H1 (cell line): ENCODE measurements around the gene FOXM1. TPM values are rescaled to one million over a fixed set of nuclear protein-coding genes. Genes with fewer than 3 reads are reported as not detected.

ENCODE experiments used
- CTCF ChIA-PET: fragments of 300-600 bp; sonication (Branson Sonifier 250); formaldehyde crosslinking; loops from one replicate; lab custom pipeline; 2021; ENCODE audit not compliant: partially characterized antibody; lab: Charles Lee
- POLR2A ChIA-PET: fragments of 300-600 bp; sonication (Branson Sonifier 250); formaldehyde crosslinking; loops from one replicate; lab custom pipeline; 2021; ENCODE audit warnings: inconsistent platforms; ENCODE audit not compliant: partially characterized antibody; lab: Charles Lee
- DNase-seq, 2 experiments: peaks; one replicate each; pipeline versions ENCODE4 v3.0.0 to v3.0.0-alpha.2; 2010 to 2022; ENCODE audit warnings: low spot score in 2 of 2, low read depth in 1 of 2, mixed read lengths in 1 of 2
- FAIRE-seq: peaks from 2 replicates; lab custom pipeline; 2011; peaks lifted over from hg19 to GRCh38; lab: Jason Lieb, UNC
- H2AFZ ChIP-seq: 2 replicates; pipeline ENCODE4 v1.8.1; 2012; ENCODE audit warnings: low read length, inconsistent platforms
- H2AK5ac ChIP-seq: 2 replicates; pipeline ENCODE4 v1.6.1; 2013; ENCODE audit warnings: low read depth, low read length
- H2BK120ac ChIP-seq: replicated peaks from 2 replicates; pipeline ENCODE3; 2013; ENCODE audit warnings: low read depth, low read length, inconsistent platforms
- H2BK12ac ChIP-seq: 2 replicates; pipeline ENCODE4 v1.6.1; 2013; ENCODE audit warnings: low read depth, low read length
- H2BK15ac ChIP-seq: 2 replicates; pipeline ENCODE4 v1.6.1; 2013; ENCODE audit warnings: low read length
- H2BK20ac ChIP-seq: 2 replicates; pipeline ENCODE4 v1.6.1; 2013; ENCODE audit warnings: low read length
- H2BK5ac ChIP-seq: 2 replicates; pipeline ENCODE4 v1.6.1; 2013; ENCODE audit warnings: low read depth, low read length
- H3K14ac ChIP-seq: 2 replicates; pipeline ENCODE4 v1.6.1; 2013; ENCODE audit warnings: inconsistent platforms; ENCODE audit not compliant: insufficient read length
- H3K18ac ChIP-seq: 2 replicates; pipeline ENCODE4 v1.6.1; 2013; ENCODE audit warnings: low read length; ENCODE audit errors: extremely low read depth
- H3K23ac ChIP-seq: 2 replicates; pipeline ENCODE4 v1.6.1; 2013; ENCODE audit warnings: inconsistent platforms; ENCODE audit not compliant: insufficient read length
- H3K23me2 ChIP-seq: 2 replicates; pipeline ENCODE4 v1.6.1; 2013; ENCODE audit warnings: low read depth, low read length
- H3K27ac ChIP-seq: 2 replicates; pipeline ENCODE4 v1.6.1; 2011; ENCODE audit warnings: low read depth, low read length, inconsistent platforms
- H3K27me3 ChIP-seq, 4 experiments: replicated peaks in 1 of 4; 1 replicate in 1 of 4; 2 replicates in 3 of 4; pipeline versions ENCODE4 v1.6.1 to v1.8.1; 2011 to 2013; ENCODE audit warnings: low read length in 3 of 4, mild to moderate bottlenecking in 3 of 4, inconsistent platforms in 2 of 4, mixed read lengths in 2 of 4, moderate library complexity in 1 of 4; ENCODE audit not compliant: control insufficient read depth in 3 of 4, insufficient read depth in 3 of 4; ENCODE audit errors: extremely low read depth in 1 of 4
- H3K36me3 ChIP-seq, 4 experiments: 2 replicates each; pipeline versions ENCODE4 v1.6.1 to v1.8.1; 2011 to 2013; ENCODE audit warnings: mild to moderate bottlenecking in 4 of 4, low read length in 3 of 4, moderate library complexity in 2 of 4, control low read depth in 1 of 4, inconsistent platforms in 1 of 4; ENCODE audit not compliant: insufficient read depth in 4 of 4, control insufficient read depth in 2 of 4
- H3K4ac ChIP-seq: replicated peaks from 2 replicates; pipeline ENCODE3; 2013; ENCODE audit warnings: low read length, low read depth, mixed read lengths, inconsistent platforms; ENCODE audit not compliant: insufficient read length
- H3K4me1 ChIP-seq, 4 experiments: replicated peaks in 1 of 4; 1 replicate in 1 of 4; 2 replicates in 3 of 4; pipeline versions ENCODE4 v1.6.1 to v1.8.1; 2011 to 2013; ENCODE audit warnings: low read length in 3 of 4, inconsistent platforms in 2 of 4, mixed read lengths in 1 of 4; ENCODE audit not compliant: insufficient read depth in 4 of 4, control insufficient read depth in 3 of 4
- H3K4me2 ChIP-seq, 2 experiments: 2 replicates each; pipeline versions ENCODE4 v1.6.1 to v1.8.1; 2011 to 2013; ENCODE audit warnings: low read depth in 2 of 2, low read length in 2 of 2, control low read depth in 1 of 2, inconsistent platforms in 1 of 2, mild to moderate bottlenecking in 1 of 2; ENCODE audit not compliant: insufficient read depth in 1 of 2
- H3K4me3 ChIP-seq, 4 experiments: fragments of 200-600, 300-600 bp in 1 of 4; sonication (generic), shearing (Covaris generic), sonication (Bioruptor Twin) in 1 of 4; 2 replicates each; pipeline versions ENCODE4 v1.5.1 to v1.8.1; 2011 to 2016; ENCODE audit warnings: low read length in 4 of 4, low read depth in 3 of 4, control low read depth in 2 of 4, inconsistent platforms in 2 of 4, mild to moderate bottlenecking in 2 of 4, mixed read lengths in 1 of 4, moderate library complexity in 1 of 4; ENCODE audit not compliant: insufficient read depth in 2 of 4; ENCODE audit errors: extremely low read depth in 1 of 4
- H3K56ac ChIP-seq: replicated peaks from 2 replicates; pipeline ENCODE3; 2013; ENCODE audit warnings: low read depth, mild to moderate bottlenecking, mixed read lengths, low read length, inconsistent platforms; ENCODE audit not compliant: insufficient read length
- H3K79me1 ChIP-seq: 2 replicates; pipeline ENCODE4 v1.6.1; 2013; ENCODE audit warnings: low read depth, low read length, control low read depth
- H3K79me2 ChIP-seq, 2 experiments: 2 replicates each; pipeline versions ENCODE4 v1.6.1 to v1.8.1; 2012 to 2013; ENCODE audit warnings: low read length in 2 of 2, mild to moderate bottlenecking in 2 of 2, inconsistent platforms in 1 of 2; ENCODE audit not compliant: insufficient read depth in 2 of 2, control insufficient read depth in 1 of 2
- H3K9ac ChIP-seq, 4 experiments: replicated peaks in 1 of 4; 1 replicate in 1 of 4; 2 replicates in 3 of 4; pipeline versions ENCODE4 v1.6.1 to v1.8.1; 2011 to 2013; ENCODE audit warnings: low read depth in 3 of 4, low read length in 3 of 4, control low read depth in 2 of 4, mild to moderate bottlenecking in 2 of 4, moderate library complexity in 2 of 4, inconsistent platforms in 1 of 4; ENCODE audit errors: extremely low read depth in 1 of 4
- H3K9me3 ChIP-seq, 2 experiments: 2 replicates each; pipeline versions ENCODE4 v1.6.1 to v1.8.1; 2012 to 2013; ENCODE audit warnings: mild to moderate bottlenecking in 2 of 2, moderate library complexity in 2 of 2, control low read depth in 1 of 2, inconsistent platforms in 1 of 2, low read depth in 1 of 2, low read length in 1 of 2, mixed read lengths in 1 of 2; ENCODE audit not compliant: insufficient read depth in 2 of 2
- H4K20me1 ChIP-seq, 2 experiments: replicated peaks in 1 of 2; 2 replicates each; pipeline versions ENCODE3 to v1.8.1; 2011 to 2013; ENCODE audit warnings: inconsistent platforms in 2 of 2, low read length in 2 of 2, mild to moderate bottlenecking in 1 of 2; ENCODE audit not compliant: insufficient read depth in 2 of 2, control insufficient read depth in 1 of 2
- H4K5ac ChIP-seq: 2 replicates; pipeline ENCODE4 v1.6.1; 2013; ENCODE audit warnings: low read length, low read depth, mixed read lengths, inconsistent platforms; ENCODE audit not compliant: insufficient read length
- H4K8ac ChIP-seq: 2 replicates; pipeline ENCODE4 v1.8.0; 2013; ENCODE audit warnings: mild to moderate bottlenecking, moderate library complexity, low read length, inconsistent platforms; ENCODE audit not compliant: insufficient read depth; ENCODE audit errors: extremely low read depth
- H4K91ac ChIP-seq: replicated peaks from 2 replicates; pipeline ENCODE3; 2013; ENCODE audit warnings: low read length, mixed read lengths, inconsistent platforms; ENCODE audit not compliant: insufficient read length
- ATF3 ChIP-seq: IDR thresholded peaks from 2 replicates; pipeline ENCODE4 v1.6.1; 2011; ENCODE audit warnings: low read depth, mild to moderate bottlenecking, low read length; ENCODE audit not compliant: insufficient read depth
- CTBP2 ChIP-seq: IDR thresholded peaks from 2 replicates; pipeline ENCODE4 v1.7.0; 2011; ENCODE audit warnings: borderline replicate concordance, mild to moderate bottlenecking, moderate library complexity, mixed read lengths, low read length; ENCODE audit not compliant: insufficient read depth, insufficient read length
- CTCF ChIP-seq, 3 experiments: IDR thresholded peaks; 1 replicate in 2 of 3; 2 replicates in 1 of 3; pipeline versions ENCODE4 v1.5.1 to v1.6.1; 2011; ENCODE audit warnings: low read length in 3 of 3, mild to moderate bottlenecking in 3 of 3, inconsistent platforms in 2 of 3, low read depth in 1 of 3, moderate library complexity in 1 of 3; ENCODE audit not compliant: insufficient read depth in 1 of 3; ENCODE audit errors: control extremely low read depth in 1 of 3
- GABPA ChIP-seq: IDR thresholded peaks from 2 replicates; pipeline ENCODE4 v1.6.1; 2011; ENCODE audit warnings: mild to moderate bottlenecking, low read length, moderate library complexity, borderline replicate concordance; ENCODE audit not compliant: insufficient read depth
- POLR2AphosphoS5 ChIP-seq: IDR thresholded peaks from 2 replicates; pipeline ENCODE4 v1.6.1; 2011; ENCODE audit warnings: low read depth, low read length
- RBBP5 ChIP-seq: IDR thresholded peaks from 2 replicates; pipeline ENCODE4 v1.7.1; 2012; ENCODE audit warnings: low read depth, mild to moderate bottlenecking, inconsistent platforms, low read length, moderate library complexity, borderline replicate concordance
- RNF2 ChIP-seq: fragments of 200-900, 300-1000 bp; sonication (generic); IDR thresholded peaks from 2 replicates; pipeline ENCODE4 v1.7.1; 2016; ENCODE audit warnings: borderline replicate concordance, low read depth, mild to moderate bottlenecking, antibody characterized with exemption, low read length; ENCODE audit not compliant: poor library complexity, severe bottlenecking; ENCODE audit errors: missing control alignments
- RXRA ChIP-seq: IDR thresholded peaks from 2 replicates; pipeline ENCODE4 v1.6.1; 2011; ENCODE audit warnings: low read depth, mild to moderate bottlenecking, low read length, moderate library complexity; ENCODE audit not compliant: insufficient read depth
- SRF ChIP-seq: IDR thresholded peaks from 2 replicates; pipeline ENCODE4 v1.6.1; 2011; ENCODE audit warnings: mild to moderate bottlenecking, low read depth, low read length, moderate library complexity
- WGBS, 2 experiments: shearing (Covaris generic) in 1 of 2; methylation state at CpG; one replicate each; pipeline versions ENCODE4 v1.1.6 to v1.1.7; 2013 to 2015; ENCODE audit warnings: low lambda C conversion rate in 2 of 2, mixed read lengths in 2 of 2, inconsistent platforms in 1 of 2, low coverage in 1 of 2, missing lambda C conversion rate in 1 of 2; ENCODE audit not compliant: insufficient replicate concordance in 2 of 2, insufficient coverage in 1 of 2, insufficient read length in 1 of 2; ENCODE audit errors: extremely low coverage in 1 of 2, missing lambda C conversion rate in 1 of 2; 5-methylcytosine and 5-hydroxymethylcytosine counted together
- polyA plus RNA-seq, 7 experiments: library from polyadenylated mRNA; depleted of rRNA in 3 of 7; stranded (reverse) in 5 of 7; unstranded in 2 of 7; fragments of >200 nt in 5 of 7; fragments of 200-250 nt in 2 of 7; gene quantifications; 1 replicate in 5 of 7; 2 replicates in 1 of 7; 4 replicates in 1 of 7; pipeline versions ENCODE4 v1.2.1 to v1.2.3, GENCODE V29; 2011 to 2013; ENCODE audit warnings: missing spikeins in 2 of 7, mixed read lengths in 2 of 7
- total RNA-seq: library from RNA; stranded (reverse); fragmentation: NEBNext Ultra II Directional; extraction: Animal tissue kit (Norgen Biotek cat#: 25700); gene quantifications from 2 replicates; pipeline ENCODE4 v1.2.1, GENCODE V29; 2021

Gene FOXM1
- total and polyA plus RNA-seq, 2 of the 8 experiments (the other 6 are each of a cell fraction or from before 2014, with no cell fraction given), result 58.1 to 121 TPM

GRCh38 chr12:2923057-2923456, 46.1 kb upstream of the FOXM1 start:
- Histone ChIP-seq H3K27ac (no peak overlapping the region), H2AK5ac (no peak overlapping the region; the same call in 1 of the 2 replicates), H2BK120ac (no peak overlapping the region), H4K8ac (no peak overlapping the region), H4K91ac (no peak overlapping the region), H2BK15ac (no peak overlapping the region), H3K4me1 (peaks cover 0 to 7% (median 2%) of the 10 kb centered on the region in 4 experiments; a peak in 5 of 7 replicates), H3K56ac (no peak overlapping the region), H3K27me3 (no peaks in the 10 kb centered on the region), H2AFZ (no peak overlapping the region), H3K23me2 (no peaks in the 10 kb centered on the region), H4K5ac (no peak overlapping the region), H3K23ac (no peak overlapping the region), H3K9me3 (no peaks in the 10 kb centered on the region), H2BK5ac (no peak overlapping the region), H3K14ac (no peak overlapping the region), H2BK20ac (no peak overlapping the region), H3K79me1 (no peaks in the 10 kb centered on the region; the same call in 1 of the 2 replicates), H3K4me2 (no peak overlapping the region), H2BK12ac (no peak overlapping the region), H3K79me2 (no peaks in the 10 kb centered on the region), H3K4me3 (no peak overlapping the region), H4K20me1 (no peaks in the 10 kb centered on the region), H3K4ac (no peak overlapping the region)
- no peak for DNase-seq
- WGBS, 2 experiments, result 96% methylated on average over 9 of the region's 9 CpGs; no CpG with 5 or more reads in 1 of the 2 experiments
- FAIRE-seq, result no peak
- TF ChIP-seq ATF3 (no peak), RNF2 (no peak), GABPA (no peak), RBBP5 (no peak), CTCF (IDR thresholded peaks at IDR 0.05; ENCODE audit: control extremely low read depth in 1 of 3, insufficient read depth in 1 of 3, low read depth in 1 of 3, low read length in 3 of 3) (no peak), POLR2AphosphoS5 (no peak), CTBP2 (no peak), RXRA (no peak), SRF (no peak)
- TF ChIP-seq, all 59 proteins: peak for 0
- H3K18ac ChIP-seq, result no peak overlapping the region
- ChIA-PET CTCF (interaction anchor here (0.7 to 3.2 kb wide), 5 partner anchors 21 to 85 kb away, joined by 3 to 15 read pairs (median 4); no protein-coding TSS in a partner anchor), POLR2A (interaction anchor here (0.9 to 1.4 kb wide), 3 partner anchors 8 to 33 kb away, joined by 3 to 4 read pairs (median 3); no protein-coding TSS in a partner anchor)
- H3K36me3 ChIP-seq, result peaks cover 0 to 4% (median 0%) of the 10 kb centered on the region in 4 experiments; a peak in 3 of 8 replicates
- H3K9ac ChIP-seq, result no peak overlapping the region
